ENCODE data around the gene TRAM2. TPM values are rescaled to one million over a fixed set of nuclear protein-coding genes. Genes with fewer than 3 reads are reported as not detected.
A peak's percentile ranks its signal among the peaks of the same experiment; 100 is the strongest.

Gene TRAM2
- total and polyA plus RNA-seq, 2 of the 13 experiments (the other 11 are each of a cell fraction or from before 2014, with no cell fraction given), result 49.1 to 72.5 TPM

GRCh38 chr6:52517502-52518278, 59.2 kb downstream of the TRAM2 start (continued):
- TF ChIP-seq PLSCR1 (CRISPR knock-in tag; IDR thresholded peaks at IDR 0.05; ENCODE audit: borderline replicate concordance) (no peak), ZNF557 (CRISPR knock-in tag; IDR thresholded peaks at IDR 0.05) (no peak), MEF2D (CRISPR knock-in tag; IDR thresholded peaks at IDR 0.05) (no peak; the same call in 1 of the 2 replicates), MTF1 (CRISPR knock-in tag; IDR thresholded peaks at IDR 0.05) (no peak), ZNF740 (CRISPR knock-in tag; IDR thresholded peaks at IDR 0.05) (no peak), ZNF678 (CRISPR knock-in tag; IDR thresholded peaks at IDR 0.05) (no peak), ZKSCAN8 (CRISPR knock-in tag; IDR thresholded peaks at IDR 0.05; ENCODE audit: borderline replicate concordance) (peak; percentile 88), HMGXB4 (CRISPR knock-in tag; IDR thresholded peaks at IDR 0.05; ENCODE audit: borderline replicate concordance in 1 of 2, low read depth in 1 of 2) (peak; percentile 17 to 61; a peak in 2 of 4 replicates), NFKBIZ (CRISPR knock-in tag; IDR thresholded peaks at IDR 0.05) (peak; percentile 58; the same call in 1 of the 2 replicates), DNMT3B (CRISPR knock-in tag; conservative IDR thresholded peaks at IDR 0.05) (peak; percentile 20; the same call in 1 of the 2 replicates), ZSCAN12 (CRISPR knock-in tag; IDR thresholded peaks at IDR 0.05) (no peak), TBL1XR1 (IDR thresholded peaks at IDR 0.05; ENCODE audit: borderline replicate concordance, low read length, partially characterized antibody) (no peak), MEIS2 (CRISPR knock-in tag; IDR thresholded peaks at IDR 0.05) (no peak), ZSCAN9 (CRISPR knock-in tag; IDR thresholded peaks at IDR 0.05; ENCODE audit: borderline replicate concordance) (no peak; the same call in 1 of the 2 replicates), ZNF83 (CRISPR knock-in tag; IDR thresholded peaks at IDR 0.05; ENCODE audit: borderline replicate concordance) (no peak)
- TF ChIP-seq, protein P1, sequence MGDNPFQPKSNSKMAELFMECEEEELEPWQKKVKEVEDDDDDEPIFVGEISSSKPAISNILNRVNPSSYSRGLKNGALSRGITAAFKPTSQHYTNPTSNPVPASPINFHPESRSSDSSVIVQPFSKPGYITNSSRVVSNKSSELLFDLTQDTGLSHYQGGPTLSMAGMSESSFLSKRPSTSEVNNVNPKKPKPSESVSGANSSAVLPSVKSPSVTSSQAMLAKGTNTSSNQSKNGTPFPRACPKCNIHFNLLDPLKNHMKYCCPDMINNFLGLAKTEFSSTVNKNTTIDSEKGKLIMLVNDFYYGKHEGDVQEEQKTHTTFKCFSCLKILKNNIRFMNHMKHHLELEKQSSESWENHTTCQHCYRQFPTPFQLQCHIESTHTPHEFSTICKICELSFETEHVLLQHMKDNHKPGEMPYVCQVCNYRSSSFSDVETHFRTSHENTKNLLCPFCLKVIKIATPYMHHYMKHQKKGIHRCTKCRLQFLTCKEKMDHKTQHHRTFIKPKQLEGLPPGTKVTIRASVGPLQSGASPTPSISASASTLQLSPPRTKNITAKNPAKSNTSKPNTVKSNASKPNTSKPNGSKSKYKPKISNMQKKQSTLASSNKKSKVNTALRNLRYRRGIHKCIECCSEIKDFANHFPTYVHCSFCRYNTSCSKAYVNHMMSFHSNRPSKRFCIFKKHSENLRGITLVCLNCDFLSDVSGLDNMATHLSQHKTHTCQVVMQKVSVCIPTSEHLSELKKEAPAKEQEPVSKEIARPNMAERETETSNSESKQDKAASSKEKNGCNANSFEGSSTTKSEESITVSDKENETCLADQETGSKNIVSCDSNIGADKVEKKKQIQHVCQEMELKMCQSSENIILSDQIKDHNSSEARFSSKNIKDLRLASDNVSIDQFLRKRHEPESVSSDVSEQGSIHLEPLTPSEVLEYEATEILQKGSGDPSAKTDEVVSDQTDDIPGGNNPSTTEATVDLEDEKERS (CRISPR knock-in tag; IDR thresholded peaks at IDR 0.05), result no peak
- TF ChIP-seq, protein P2, sequence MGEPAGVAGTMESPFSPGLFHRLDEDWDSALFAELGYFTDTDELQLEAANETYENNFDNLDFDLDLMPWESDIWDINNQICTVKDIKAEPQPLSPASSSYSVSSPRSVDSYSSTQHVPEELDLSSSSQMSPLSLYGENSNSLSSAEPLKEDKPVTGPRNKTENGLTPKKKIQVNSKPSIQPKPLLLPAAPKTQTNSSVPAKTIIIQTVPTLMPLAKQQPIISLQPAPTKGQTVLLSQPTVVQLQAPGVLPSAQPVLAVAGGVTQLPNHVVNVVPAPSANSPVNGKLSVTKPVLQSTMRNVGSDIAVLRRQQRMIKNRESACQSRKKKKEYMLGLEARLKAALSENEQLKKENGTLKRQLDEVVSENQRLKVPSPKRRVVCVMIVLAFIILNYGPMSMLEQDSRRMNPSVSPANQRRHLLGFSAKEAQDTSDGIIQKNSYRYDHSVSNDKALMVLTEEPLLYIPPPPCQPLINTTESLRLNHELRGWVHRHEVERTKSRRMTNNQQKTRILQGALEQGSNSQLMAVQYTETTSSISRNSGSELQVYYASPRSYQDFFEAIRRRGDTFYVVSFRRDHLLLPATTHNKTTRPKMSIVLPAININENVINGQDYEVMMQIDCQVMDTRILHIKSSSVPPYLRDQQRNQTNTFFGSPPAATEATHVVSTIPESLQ (CRISPR knock-in tag; conservative IDR thresholded peaks at IDR 0.05), result no peak
- TF ChIP-seq, protein P3, sequence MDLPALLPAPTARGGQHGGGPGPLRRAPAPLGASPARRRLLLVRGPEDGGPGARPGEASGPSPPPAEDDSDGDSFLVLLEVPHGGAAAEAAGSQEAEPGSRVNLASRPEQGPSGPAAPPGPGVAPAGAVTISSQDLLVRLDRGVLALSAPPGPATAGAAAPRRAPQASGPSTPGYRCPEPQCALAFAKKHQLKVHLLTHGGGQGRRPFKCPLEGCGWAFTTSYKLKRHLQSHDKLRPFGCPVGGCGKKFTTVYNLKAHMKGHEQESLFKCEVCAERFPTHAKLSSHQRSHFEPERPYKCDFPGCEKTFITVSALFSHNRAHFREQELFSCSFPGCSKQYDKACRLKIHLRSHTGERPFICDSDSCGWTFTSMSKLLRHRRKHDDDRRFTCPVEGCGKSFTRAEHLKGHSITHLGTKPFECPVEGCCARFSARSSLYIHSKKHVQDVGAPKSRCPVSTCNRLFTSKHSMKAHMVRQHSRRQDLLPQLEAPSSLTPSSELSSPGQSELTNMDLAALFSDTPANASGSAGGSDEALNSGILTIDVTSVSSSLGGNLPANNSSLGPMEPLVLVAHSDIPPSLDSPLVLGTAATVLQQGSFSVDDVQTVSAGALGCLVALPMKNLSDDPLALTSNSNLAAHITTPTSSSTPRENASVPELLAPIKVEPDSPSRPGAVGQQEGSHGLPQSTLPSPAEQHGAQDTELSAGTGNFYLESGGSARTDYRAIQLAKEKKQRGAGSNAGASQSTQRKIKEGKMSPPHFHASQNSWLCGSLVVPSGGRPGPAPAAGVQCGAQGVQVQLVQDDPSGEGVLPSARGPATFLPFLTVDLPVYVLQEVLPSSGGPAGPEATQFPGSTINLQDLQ (CRISPR knock-in tag; IDR thresholded peaks at IDR 0.05), result no peak

All from HepG2 (cell line).